Osteoblast (primary cell): ENCODE data around the gene NEURL4. TPM values are rescaled to one million over a fixed set of nuclear protein-coding genes. Genes with fewer than 3 reads are reported as not detected.

Experiments
- DNase-seq: peaks from one replicate; pipeline ENCODE4 v3.0.0; 2011; ENCODE audit warnings: low spot score, mixed read lengths; ENCODE audit not compliant: insufficient read length; ENCODE audit errors: missing footprints
- H2AFZ ChIP-seq: 2 replicates; pipeline ENCODE4 v1.6.0; 2011; ENCODE audit warnings: mild to moderate bottlenecking, low read length
- H3K27ac ChIP-seq: 2 replicates; pipeline ENCODE4 v1.5.1; 2011; ENCODE audit warnings: mild to moderate bottlenecking, low read depth, low read length, moderate library complexity
- H3K27me3 ChIP-seq: 2 replicates; pipeline ENCODE4 v1.6.0; 2012; ENCODE audit warnings: mild to moderate bottlenecking, control low read depth, inconsistent platforms, low read length, moderate library complexity; ENCODE audit not compliant: insufficient read depth
- H3K36me3 ChIP-seq: 2 replicates; pipeline ENCODE4 v1.5.1; 2011; ENCODE audit warnings: mild to moderate bottlenecking, low read length, control low read depth, moderate library complexity; ENCODE audit not compliant: insufficient read depth
- H3K4me1 ChIP-seq: 2 replicates; pipeline ENCODE4 v1.5.1; 2011; ENCODE audit warnings: mild to moderate bottlenecking, low read length, control low read depth, moderate library complexity; ENCODE audit not compliant: insufficient read depth
- H3K4me2 ChIP-seq: 2 replicates; pipeline ENCODE4 v1.6.0; 2011; ENCODE audit warnings: mild to moderate bottlenecking, low read length; ENCODE audit not compliant: insufficient read depth
- H3K4me3 ChIP-seq: fragments of 200-600 bp; sonication (generic); 3 replicates; pipeline ENCODE4 v1.5.1; 2012; ENCODE audit warnings: mild to moderate bottlenecking, low read length, inconsistent platforms; ENCODE audit not compliant: insufficient read depth
- H3K79me2 ChIP-seq: 2 replicates; pipeline ENCODE4 v1.6.0; 2012; ENCODE audit warnings: mild to moderate bottlenecking, low read length, control low read depth, inconsistent platforms; ENCODE audit not compliant: insufficient read depth
- H3K9me3 ChIP-seq: 2 replicates; pipeline ENCODE4 v1.5.1; 2011; ENCODE audit warnings: low read depth, low read length, control low read depth
- H4K20me1 ChIP-seq: 2 replicates; pipeline ENCODE4 v1.6.0; 2012; ENCODE audit warnings: mild to moderate bottlenecking, low read length, control low read depth; ENCODE audit not compliant: insufficient read depth
- CTCF ChIP-seq: IDR thresholded peaks from 2 replicates; pipeline ENCODE4 v1.5.1; 2011; ENCODE audit warnings: mild to moderate bottlenecking, low read depth, low read length, moderate library complexity; ENCODE audit errors: extremely low read depth
- total RNA-seq: library from RNA; depleted of rRNA; stranded (reverse); fragments of >200 nt; gene quantifications from 2 replicates; pipeline ENCODE4 v1.2.3, GENCODE V29; 2012

NEURL4 gene
- total RNA-seq, 1 donor = 18.8 TPM

GRCh38 chr17:7323731-7324437 is 5.3 kb downstream of the NEURL4 start:
- peaks cover 19% of the 10 kb centered on the region for H3K79me2 ChIP-seq
- no peaks in the 10 kb centered on the region for H3K27me3 ChIP-seq
- no peaks in the 10 kb centered on the region for H3K9me3 ChIP-seq
- H3K4me1 ChIP-seq = peaks cover 9% of the 10 kb centered on the region
- H2AFZ ChIP-seq = no peak overlapping the region
- DNase-seq = peak; percentile 98
- no peak overlapping the region for H3K27ac ChIP-seq
- peak; percentile 80 for TF ChIP-seq CTCF
- no peak overlapping the region for H3K4me3 ChIP-seq
- H3K4me2 ChIP-seq = no peak overlapping the region
- peaks cover 65% of the 10 kb centered on the region for H3K36me3 ChIP-seq
- peaks cover 3% of the 10 kb centered on the region for H4K20me1 ChIP-seq

GRCh38 chr17:7322520-7323194 is 6.5 kb downstream of the NEURL4 start:
- Histone ChIP-seq H3K36me3 (peaks cover 76% of the 10 kb centered on the region), H3K27ac (no peak overlapping the region), H3K9me3 (no peaks in the 10 kb centered on the region), H3K79me2 (peaks cover 7% of the 10 kb centered on the region), H4K20me1 (no peaks in the 10 kb centered on the region), H3K4me2 (no peak overlapping the region), H3K27me3 (no peaks in the 10 kb centered on the region), H2AFZ (no peak overlapping the region), H3K4me3 (no peak overlapping the region), H3K4me1 (no peaks in the 10 kb centered on the region)
- peak; percentile 64 for DNase-seq
- TF ChIP-seq CTCF = no peak

- peaks cover 82% of the 10 kb centered on the region for H3K36me3 ChIP-seq
Observed at GRCh38 chr17:7321466-7321865, 7.7 kb downstream of the NEURL4 start.

More at GRCh38 chr17:7321466-7321865, 7.7 kb downstream of the NEURL4 start:
- no peaks in the 10 kb centered on the region for H3K9me3 ChIP-seq
- peak; percentile 69 for DNase-seq
- no peak overlapping the region for H3K4me3 ChIP-seq
- H3K79me2 ChIP-seq = no peaks in the 10 kb centered on the region
- no peaks in the 10 kb centered on the region for H3K27me3 ChIP-seq
- TF ChIP-seq CTCF = no peak
- H2AFZ ChIP-seq = no peak overlapping the region
- no peaks in the 10 kb centered on the region for H3K4me1 ChIP-seq
- H4K20me1 ChIP-seq = no peaks in the 10 kb centered on the region
- H3K4me2 ChIP-seq = no peak overlapping the region
- no peak overlapping the region for H3K27ac ChIP-seq
